Stimulated activated naive CD4-positive, alpha-beta T cell treated with Interleukin-2 at 50 U/mL for 16 hours (primary cell): Measurements from ENCODE around the gene HLCS.

Experiments used
- DNase-seq: peaks from one replicate; lab custom pipeline; 2025; lab: John Stamatoyannopoulos, UW

HLCS gene

DNA sequence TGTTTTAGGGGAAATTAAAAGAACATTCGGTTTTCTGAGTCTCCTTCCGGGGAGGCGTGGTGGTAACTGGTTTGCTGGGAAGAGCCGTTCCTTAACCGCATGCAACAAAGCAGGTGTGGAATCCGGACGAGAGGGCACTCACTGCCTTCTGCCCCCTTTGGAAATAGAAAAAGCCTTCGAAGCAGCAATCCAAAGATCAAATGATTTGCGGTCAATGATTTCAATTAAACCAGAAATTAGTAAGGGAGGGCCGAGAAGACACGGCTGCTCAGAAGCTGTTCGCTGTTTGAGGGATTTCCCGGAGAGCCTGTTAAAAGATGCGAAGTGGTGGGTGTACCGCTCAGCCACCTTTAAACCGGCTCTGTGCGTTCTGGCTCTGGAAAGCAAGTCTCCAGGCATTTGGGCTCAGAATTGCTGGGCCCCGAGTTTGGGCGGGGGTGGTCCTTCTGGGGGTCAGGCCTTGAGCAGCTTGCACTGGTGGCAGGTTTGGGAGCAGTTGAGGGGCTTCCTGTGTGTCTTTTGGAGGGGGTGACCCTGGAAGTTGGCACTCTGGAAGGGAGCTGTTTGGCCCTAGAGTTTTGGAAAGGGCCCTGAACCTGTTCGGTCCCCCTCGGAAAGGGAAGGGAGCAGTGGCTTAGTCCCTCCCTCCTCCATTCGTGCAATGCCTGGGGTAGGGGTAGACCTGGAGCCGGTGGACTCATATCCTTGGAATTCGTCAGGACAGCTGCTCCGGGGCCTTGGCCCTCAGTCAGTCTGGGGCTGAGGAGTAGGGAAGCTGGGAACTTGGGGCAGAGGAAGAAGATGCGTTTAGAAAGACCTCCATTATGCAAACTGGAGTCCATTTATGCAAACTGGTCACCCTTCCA lies 264.5 kb downstream of the HLCS start:
- no peak for DNase-seq

- no peak for DNase-seq
These were observed 265.3 kb downstream of the HLCS start for GRCh38 chr21:36700971-36701755.
